ENCODE results near the gene KCNJ8. TPM values are rescaled to one million over a fixed set of nuclear protein-coding genes. Genes with fewer than 3 reads are reported as not detected.

The KCNJ8 gene
- total RNA-seq, 1 donor from 2014 or later: 0.66 TPM

- H3K36me3 Mint-ChIP-seq (ENCODE audit: unreplicated experiment): no peaks in the 10 kb centered on the region
- no peak for TF ChIP-seq CTCF (IDR thresholded peaks at IDR 0.05; ENCODE audit: partially characterized antibody, unreplicated experiment)
- no peak for DNase-seq
- H3K4me3 Mint-ChIP-seq (ENCODE audit: unreplicated experiment): no peak overlapping the region
- no peaks in the 10 kb centered on the region for H3K4me1 Mint-ChIP-seq (ENCODE audit: low read depth, unreplicated experiment)
- H3K27ac Mint-ChIP-seq (ENCODE audit: unreplicated experiment): no peak overlapping the region
- H3K27me3 Mint-ChIP-seq (ENCODE audit: unreplicated experiment): peaks cover 3% of the 10 kb centered on the region
- no peaks in the 10 kb centered on the region for H3K9me3 Mint-ChIP-seq (ENCODE audit: unreplicated experiment)
Measured at GRCh38 chr12:21763531-21763930, 11.0 kb downstream of the KCNJ8 start.

GRCh38 chr12:21759737-21760136 lies 14.8 kb downstream of the KCNJ8 start:
- no peak for TF ChIP-seq CTCF (IDR thresholded peaks at IDR 0.05; ENCODE audit: partially characterized antibody, unreplicated experiment)
- DNase-seq: no peak
- Mint-ChIP-seq H3K27ac (ENCODE audit: unreplicated experiment) (no peak overlapping the region), H3K27me3 (ENCODE audit: unreplicated experiment) (peaks cover 3% of the 10 kb centered on the region), H3K4me1 (ENCODE audit: low read depth, unreplicated experiment) (no peaks in the 10 kb centered on the region), H3K9me3 (ENCODE audit: unreplicated experiment) (no peaks in the 10 kb centered on the region), H3K36me3 (ENCODE audit: unreplicated experiment) (no peaks in the 10 kb centered on the region), H3K4me3 (ENCODE audit: unreplicated experiment) (no peak overlapping the region)

- Mint-ChIP-seq H3K9me3 (ENCODE audit: unreplicated experiment) (no peaks in the 10 kb centered on the region), H3K4me3 (ENCODE audit: unreplicated experiment) (no peak overlapping the region), H3K27ac (ENCODE audit: unreplicated experiment) (no peak overlapping the region), H3K27me3 (ENCODE audit: unreplicated experiment) (no peaks in the 10 kb centered on the region), H3K36me3 (ENCODE audit: unreplicated experiment) (no peaks in the 10 kb centered on the region), H3K4me1 (ENCODE audit: low read depth, unreplicated experiment) (no peaks in the 10 kb centered on the region)
- no peak for TF ChIP-seq CTCF (IDR thresholded peaks at IDR 0.05; ENCODE audit: partially characterized antibody, unreplicated experiment)
- no peak for DNase-seq
Measured at GRCh38 chr12:21757735-21758134, 16.8 kb downstream of the KCNJ8 start.

GRCh38 chr12:21756699-21757098 lies 17.8 kb downstream of the KCNJ8 start:
- H3K36me3 Mint-ChIP-seq (ENCODE audit: unreplicated experiment): no peaks in the 10 kb centered on the region
- no peaks in the 10 kb centered on the region for H3K4me1 Mint-ChIP-seq (ENCODE audit: low read depth, unreplicated experiment)
- no peak for DNase-seq
- TF ChIP-seq CTCF (IDR thresholded peaks at IDR 0.05; ENCODE audit: partially characterized antibody, unreplicated experiment): no peak
- no peak overlapping the region for H3K4me3 Mint-ChIP-seq (ENCODE audit: unreplicated experiment)
- no peaks in the 10 kb centered on the region for H3K9me3 Mint-ChIP-seq (ENCODE audit: unreplicated experiment)
- no peaks in the 10 kb centered on the region for H3K27me3 Mint-ChIP-seq (ENCODE audit: unreplicated experiment)
- no peak overlapping the region for H3K27ac Mint-ChIP-seq (ENCODE audit: unreplicated experiment)

- no peak overlapping the region for H3K4me3 Mint-ChIP-seq (ENCODE audit: unreplicated experiment)
- no peaks in the 10 kb centered on the region for H3K9me3 Mint-ChIP-seq (ENCODE audit: unreplicated experiment)
- no peak for TF ChIP-seq CTCF (IDR thresholded peaks at IDR 0.05; ENCODE audit: partially characterized antibody, unreplicated experiment)
- H3K4me1 Mint-ChIP-seq (ENCODE audit: low read depth, unreplicated experiment): no peaks in the 10 kb centered on the region
- H3K27ac Mint-ChIP-seq (ENCODE audit: unreplicated experiment): no peak overlapping the region
- peaks cover 3% of the 10 kb centered on the region for H3K27me3 Mint-ChIP-seq (ENCODE audit: unreplicated experiment)
- DNase-seq: no peak
- no peaks in the 10 kb centered on the region for H3K36me3 Mint-ChIP-seq (ENCODE audit: unreplicated experiment)
Measured at GRCh38 chr12:21751517-21751916, 23.0 kb downstream of the KCNJ8 start.

Measured in glutamatergic neuron (in vitro differentiated cells).